Gastrocnemius medialis (tissue), 4 donors: ENCODE measurements around the gene PIM3.

Experiments
- CTCF ChIP-seq, 5 experiments: fragments of 450-650 bp in 3 of 5; fragments of 200-600 bp in 2 of 5; sonication (generic) in 2 of 5; IDR thresholded peaks in 4 of 5; conservative IDR thresholded peaks in 1 of 5; 1 replicate in 4 of 5; 2 replicates in 1 of 5; pipeline ENCODE4 v1.5.1; 2016 to 2019; ENCODE audit warnings: antibody characterized with exemption in 5 of 5, mild to moderate bottlenecking in 3 of 5, moderate library complexity in 3 of 5
- POLR2A ChIP-seq, 2 donors: fragments of 450-650 bp; IDR thresholded peaks; one replicate each; pipeline ENCODE4 v1.6.1; 2017; ENCODE audit warnings: antibody characterized with exemption in 2 of 2, mild to moderate bottlenecking in 2 of 2, moderate library complexity in 2 of 2

- TF ChIP-seq CTCF (IDR thresholded peaks at IDR 0.05 in 4 of 5, conservative IDR thresholded peaks at IDR 0.05 in 1 of 5) (no peak), POLR2A (IDR thresholded peaks at IDR 0.05) (no peak)
Observed at GRCh38 chr22:49991907-49992533, 31.4 kb downstream of the PIM3 start.
